Activated CD8-positive, alpha-beta memory T cell treated with anti-CD3 and anti-CD28 coated beads, Interleukin-2, amount 50 U/mL, for 24 hours (primary cell): ENCODE data around the gene CTNNA3.

Source experiments
- DNase-seq: peaks from one replicate; pipeline ENCODE4 v3.0.0-alpha.2; 2020; ENCODE audit errors: extremely low read depth

The CTNNA3 gene

GRCh38 chr10:66148312-66148711 lies 1547.7 kb downstream of the CTNNA3 start:
- no peak for DNase-seq

- no peak for DNase-seq
Observed at GRCh38 chr10:66144016-66144415, 1552.0 kb downstream of the CTNNA3 start.

- no peak for DNase-seq
Observed at GRCh38 chr10:66102756-66103155, 1593.2 kb downstream of the CTNNA3 start.

GRCh38 chr10:66098595-66099480 lies 1597.2 kb downstream of the CTNNA3 start:
- DNase-seq = no peak

GRCh38 chr10:66095610-66096009 lies 1600.4 kb downstream of the CTNNA3 start:
- DNase-seq = no peak

GRCh38 chr10:66085906-66086305 lies 1610.1 kb downstream of the CTNNA3 start:
- no peak for DNase-seq

- DNase-seq = no peak
Observed at GRCh38 chr10:66071907-66072306, 1624.1 kb downstream of the CTNNA3 start.

GRCh38 chr10:66058594-66058993 lies 1637.4 kb downstream of the CTNNA3 start:
- DNase-seq = no peak

GRCh38 chr10:66049335-66049734 lies 1646.7 kb downstream of the CTNNA3 start:
- no peak for DNase-seq

- DNase-seq = no peak
Observed at GRCh38 chr10:66045859-66046258, 1650.1 kb downstream of the CTNNA3 start.

- DNase-seq = no peak
Observed at GRCh38 chr10:66041771-66042170, 1654.2 kb downstream of the CTNNA3 start.

- no peak for DNase-seq
Observed at GRCh38 chr10:66038623-66039022, 1657.4 kb downstream of the CTNNA3 start.

GRCh38 chr10:66026321-66026720 lies 1669.7 kb downstream of the CTNNA3 start:
- no peak for DNase-seq

GRCh38 chr10:66025186-66025585 lies 1670.8 kb downstream of the CTNNA3 start:
- no peak for DNase-seq

GRCh38 chr10:66021423-66021822 lies 1674.6 kb downstream of the CTNNA3 start:
- no peak for DNase-seq

- no peak for DNase-seq
Observed at GRCh38 chr10:66008221-66008620, 1687.8 kb downstream of the CTNNA3 start.

- DNase-seq = no peak
Observed at GRCh38 chr10:66006411-66006810, 1689.6 kb downstream of the CTNNA3 start.

- DNase-seq = no peak
Observed at GRCh38 chr10:65993451-65993850, 1702.5 kb downstream of the CTNNA3 start.

- no peak for DNase-seq
Observed at GRCh38 chr10:65968871-65969270, 1727.1 kb downstream of the CTNNA3 start.

GRCh38 chr10:65968437-65968836 lies 1727.6 kb downstream of the CTNNA3 start:
- no peak for DNase-seq

- no peak for DNase-seq
Observed at GRCh38 chr10:65964205-65964604, 1731.8 kb downstream of the CTNNA3 start.

- no peak for DNase-seq
Observed at GRCh38 chr10:65952086-65952485, 1743.9 kb downstream of the CTNNA3 start.

- no peak for DNase-seq
Observed at GRCh38 chr10:65950075-65950474, 1745.9 kb downstream of the CTNNA3 start.

GRCh38 chr10:65949526-65949925 lies 1746.5 kb downstream of the CTNNA3 start:
- no peak for DNase-seq
